DND-41 (cell line): ENCODE results near the gene RAB34.

ENCODE experiments used
- ATAC-seq: fragments of 200-7000 bp; cut with Tn5 transposase; 3 replicates; pipeline ENCODE4 v1.9.1; 2021; ENCODE audit warnings: low read depth; ENCODE audit not compliant: insufficient read depth
- DNase-seq: peaks from one replicate; pipeline ENCODE4 v3.0.0-alpha.2; 2020
- H2AFZ ChIP-seq: 2 replicates; pipeline ENCODE4 v1.6.0; 2012; ENCODE audit warnings: low read depth, low read length
- H3K27ac ChIP-seq: 2 replicates; pipeline ENCODE4 v1.5.1; 2012; ENCODE audit warnings: low read length, inconsistent platforms
- H3K27me3 ChIP-seq: fragments of 200-600 bp; sonication (generic); 2 replicates; pipeline ENCODE4 v1.6.0; 2012; ENCODE audit warnings: low read length, mild to moderate bottlenecking, inconsistent platforms; ENCODE audit not compliant: insufficient read depth, poor library complexity
- H3K36me3 ChIP-seq: 2 replicates; pipeline ENCODE4 v1.5.1; 2012; ENCODE audit warnings: low read length, inconsistent platforms; ENCODE audit not compliant: insufficient read depth
- H3K4me1 ChIP-seq: 2 replicates; pipeline ENCODE4 v1.5.1; 2012; ENCODE audit warnings: mild to moderate bottlenecking, low read length; ENCODE audit not compliant: insufficient read depth
- H3K4me2 ChIP-seq: 2 replicates; pipeline ENCODE4 v1.6.0; 2012; ENCODE audit warnings: mild to moderate bottlenecking, moderate library complexity, low read length, inconsistent platforms; ENCODE audit not compliant: insufficient read depth
- H3K4me3 ChIP-seq, 2 experiments: fragments of 200-600 bp in 1 of 2; shearing (Covaris generic) in 1 of 2; 2 replicates each; pipeline ENCODE4 v1.5.1; 2012 to 2016; ENCODE audit warnings: inconsistent platforms in 2 of 2, low read length in 2 of 2, mild to moderate bottlenecking in 2 of 2, low read depth in 1 of 2, moderate library complexity in 1 of 2
- H3K79me2 ChIP-seq: 2 replicates; pipeline ENCODE4 v1.6.0; 2012; ENCODE audit warnings: low read length, inconsistent platforms; ENCODE audit not compliant: insufficient read depth
- H3K9ac ChIP-seq: 2 replicates; pipeline ENCODE4 v1.6.0; 2012; ENCODE audit warnings: low read depth, mild to moderate bottlenecking, inconsistent platforms, low read length, moderate library complexity
- H3K9me3 ChIP-seq: 2 replicates; pipeline ENCODE4 v1.5.1; 2012; ENCODE audit warnings: low read length, moderate library complexity, mild to moderate bottlenecking, inconsistent platforms; ENCODE audit not compliant: insufficient read depth, severe bottlenecking
- H4K20me1 ChIP-seq: 2 replicates; pipeline ENCODE4 v1.6.0; 2012; ENCODE audit warnings: low read length; ENCODE audit not compliant: insufficient read depth
- CTCF ChIP-seq: IDR thresholded peaks from 2 replicates; pipeline ENCODE4 v1.5.1; 2012; ENCODE audit warnings: borderline replicate concordance, low read length, moderate library complexity, mild to moderate bottlenecking; ENCODE audit not compliant: poor library complexity, severe bottlenecking; ENCODE audit errors: extremely low read depth
- EZH2 ChIP-seq: IDR thresholded peaks from 3 replicates; pipeline ENCODE4 v1.6.1; 2012; ENCODE audit warnings: borderline replicate concordance, low read depth, mild to moderate bottlenecking, moderate library complexity, low read length, inconsistent platforms; ENCODE audit not compliant: severe bottlenecking

Gene RAB34

GRCh38 chr17:28744104-28744971 is 26.7 kb upstream of the RAB34 start:
- peak overlapping the region; percentile 67 for H3K9ac ChIP-seq
- H3K79me2 ChIP-seq, result peaks cover 39% of the 10 kb centered on the region
- H3K4me2 ChIP-seq, result peak overlapping the region; percentile 93
- peaks cover 32% of the 10 kb centered on the region for H3K4me1 ChIP-seq
- ATAC-seq, result peak; percentile 15
- H3K27me3 ChIP-seq, result no peaks in the 10 kb centered on the region
- peak; percentile 69 for DNase-seq
- H3K27ac ChIP-seq, result peak overlapping the region; percentile 82
- no peaks in the 10 kb centered on the region for H3K9me3 ChIP-seq
- peaks cover 47% of the 10 kb centered on the region for H4K20me1 ChIP-seq
- TF ChIP-seq CTCF (no peak), EZH2 (no peak)
- H3K36me3 ChIP-seq, result peaks cover 39% of the 10 kb centered on the region
- H2AFZ ChIP-seq, result peak overlapping the region; percentile 75
- H3K4me3 ChIP-seq, result peak overlapping the region; percentile 71 to 82; a peak in 3 of 4 replicates

GRCh38 chr17:28743243-28744103 is 25.8 kb upstream of the RAB34 start, which contains the start of gene TRAF4:
Gene TRAF4 (plus strand): TSS chr17:28744011. CDS start chr17:28744113, 102 bp downstream.
- no peaks in the 10 kb centered on the region for H3K27me3 ChIP-seq
- H3K9me3 ChIP-seq, result no peaks in the 10 kb centered on the region
- peak within 1 kb of the TSS; percentile 67 for H3K9ac ChIP-seq
- peaks cover 39% of the 10 kb centered on the region for H4K20me1 ChIP-seq
- H3K79me2 ChIP-seq, result peaks cover 39% of the 10 kb centered on the region
- peaks cover 30% of the 10 kb centered on the region for H3K36me3 ChIP-seq
- peak within 1 kb of the TSS; percentile 88 for H2AFZ ChIP-seq
- TF ChIP-seq EZH2 (no peak), CTCF (peak; percentile 35)
- H3K4me2 ChIP-seq, result peak within 1 kb of the TSS; percentile 93
- DNase-seq, result peak; percentile 79
- peak; percentile 81 for ATAC-seq
- peak within 1 kb of the TSS; percentile 82 for H3K27ac ChIP-seq
- H3K4me3 ChIP-seq, result peak within 1 kb of the TSS; percentile 71 to 82; a peak in 3 of 4 replicates
- H3K4me1 ChIP-seq, result peaks cover 32% of the 10 kb centered on the region

GRCh38 chr17:28741358-28742349 is 24.0 kb upstream of the RAB34 start:
- Histone ChIP-seq H3K4me1 (peaks cover 29% of the 10 kb centered on the region), H2AFZ (no peak overlapping the region), H3K9me3 (no peaks in the 10 kb centered on the region), H4K20me1 (peaks cover 21% of the 10 kb centered on the region), H3K27ac (no peak overlapping the region), H3K9ac (no peak overlapping the region), H3K4me2 (no peak overlapping the region), H3K4me3 (no peak overlapping the region), H3K27me3 (no peaks in the 10 kb centered on the region), H3K79me2 (peaks cover 27% of the 10 kb centered on the region), H3K36me3 (peaks cover 12% of the 10 kb centered on the region)
- DNase-seq, result no peak
- no peak for ATAC-seq
- no peak for TF ChIP-seq CTCF
- no peak for TF ChIP-seq EZH2
